ENCODE measurements around the gene EEFSEC. TPM values are rescaled to one million over a fixed set of nuclear protein-coding genes. Genes with fewer than 3 reads are reported as not detected.

EEFSEC gene
- total and polyA plus RNA-seq, 2 experiments from 2014 or later, result 4.9 to 18.7 TPM

DNA sequence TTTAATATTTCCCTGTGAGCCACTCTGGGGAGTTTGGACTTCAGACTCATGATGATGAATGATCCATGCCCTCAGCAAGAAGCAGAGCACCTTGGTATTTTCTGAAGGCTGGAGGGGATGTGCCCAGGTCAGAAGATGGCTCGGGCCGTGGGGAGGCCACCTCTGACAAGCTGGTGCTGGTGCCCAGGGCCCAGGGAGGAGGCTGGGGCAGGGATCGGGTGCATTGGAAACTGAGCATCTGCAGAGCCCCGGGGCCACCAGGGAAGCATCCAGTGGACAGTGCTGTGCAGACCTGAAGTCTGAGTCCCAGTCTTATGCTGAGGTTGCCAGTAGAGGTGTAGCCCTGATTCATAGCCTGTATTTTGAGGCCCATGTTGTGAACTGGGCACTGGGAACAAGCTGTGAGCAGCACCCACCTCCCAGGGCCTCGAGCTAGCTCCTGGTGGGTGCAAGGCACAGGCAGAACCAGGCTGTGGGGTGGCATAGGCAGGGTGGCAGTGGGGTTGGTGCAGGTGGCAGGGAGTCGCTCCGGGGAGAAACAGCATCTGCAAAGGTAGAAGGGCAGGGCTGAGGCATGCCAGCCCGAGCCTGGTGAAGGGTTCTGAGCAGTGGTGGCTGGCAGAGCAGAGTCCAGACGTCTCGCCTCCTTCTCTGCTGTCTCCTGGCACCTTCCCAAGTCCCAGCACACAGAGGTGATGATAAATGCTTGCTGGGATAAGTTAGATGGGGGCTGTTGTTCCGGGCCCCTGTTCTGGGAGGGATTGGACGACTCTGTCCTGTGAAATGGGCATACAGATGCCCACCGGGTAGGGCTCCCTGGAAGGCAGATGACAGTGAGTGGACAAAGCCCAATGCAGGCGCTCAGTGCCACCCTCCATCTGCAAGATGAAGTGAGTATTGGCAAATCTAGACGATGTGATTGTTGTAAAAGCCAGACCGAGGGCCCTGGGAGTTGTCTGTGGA is 302.8 kb downstream of the EEFSEC start:
- Histone ChIP-seq H3K79me2 (ENCODE audit: insufficient read depth) (no peaks in the 10 kb centered on the region), H3K9ac (no peak overlapping the region), H3K9me2 (ENCODE audit: insufficient read depth) (no peaks in the 10 kb centered on the region), H3K9me3 (ENCODE audit: low read depth) (no peaks in the 10 kb centered on the region), H3K4me2 (ENCODE audit: unreplicated experiment) (no peak overlapping the region), H3K27ac (no peak overlapping the region), H4K20me1 (ENCODE audit: insufficient read depth) (no peaks in the 10 kb centered on the region), H3F3A (ENCODE audit: insufficient read depth) (no peaks in the 10 kb centered on the region), H3K4me3 (no peak overlapping the region), H2AFZ (no peak overlapping the region), H3K36me3 (ENCODE audit: low read depth) (no peaks in the 10 kb centered on the region), H3K27me3 (replicated peaks; ENCODE audit: insufficient read depth) (peaks cover 20% of the 10 kb centered on the region), H3K4me1 (ENCODE audit: insufficient read depth) (no peaks in the 10 kb centered on the region)
- no peak for TF ChIP-seq EZH2 (IDR thresholded peaks at IDR 0.05; ENCODE audit: insufficient read depth, poor library complexity, severe bottlenecking)
- TF ChIP-seq EZH2phosphoT487 (IDR thresholded peaks at IDR 0.05; ENCODE audit: insufficient read depth, low read depth), result no peak
- in situ Hi-C loops (cut with MboI), result no loop called here
- WGBS, 2 experiments (ENCODE audit: low coverage in 1 of 2, low lambda C conversion rate in 2 of 2, missing lambda C conversion rate in 2 of 2), result 57 to 64% methylated on average over 15 to 16 of the region's 16 CpGs
- peak; percentile 34 for DNase-seq

DNA sequence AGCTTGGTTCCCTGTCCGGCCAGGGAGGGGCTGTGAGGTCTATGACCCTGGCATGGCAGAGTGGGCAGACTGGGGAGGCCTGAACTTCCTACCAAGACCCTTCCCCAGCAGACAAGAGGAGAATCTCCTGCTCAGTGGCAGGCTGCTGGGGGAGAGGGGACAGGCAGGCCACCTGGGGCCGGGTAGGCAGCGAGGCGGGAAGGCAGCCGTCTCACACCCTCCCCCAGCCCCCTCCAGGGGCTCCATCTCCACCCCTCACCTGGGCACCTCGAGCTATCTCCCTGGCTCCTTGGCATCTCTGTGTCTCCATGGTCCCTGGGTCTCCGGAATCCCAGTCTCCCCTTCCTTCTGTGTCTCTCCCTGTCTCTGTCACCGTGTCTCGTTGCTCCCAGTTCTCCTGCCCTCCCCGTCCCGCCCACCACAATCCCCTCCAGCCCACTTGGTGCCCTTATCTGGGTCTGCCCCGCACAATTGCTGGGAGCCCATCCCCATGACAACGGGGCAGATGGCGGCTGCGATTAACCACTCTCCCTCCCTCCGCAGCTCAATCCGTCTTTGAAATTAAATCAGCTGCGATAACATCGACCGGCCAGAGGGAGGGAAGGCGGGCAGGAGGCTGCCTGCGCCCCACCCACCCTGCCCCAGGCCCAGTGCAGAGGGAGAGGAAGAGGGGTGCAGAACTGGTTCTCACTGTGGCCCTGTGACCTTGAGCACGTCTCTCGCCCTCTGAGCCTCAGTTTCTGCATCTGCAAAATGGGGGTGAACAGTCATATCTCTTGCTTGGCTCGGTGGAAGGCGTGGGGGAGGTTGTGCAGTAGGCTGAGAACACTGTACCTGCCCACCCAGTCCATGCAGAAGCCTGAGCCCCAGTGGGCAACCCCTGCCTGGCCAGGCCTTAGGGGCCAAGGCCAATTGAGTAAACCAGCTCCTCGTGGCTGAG is 303.8 kb downstream of the EEFSEC start:
- H3K9me3 ChIP-seq (ENCODE audit: low read depth), result no peaks in the 10 kb centered on the region
- H3K4me3 ChIP-seq, result no peak overlapping the region
- H3K79me2 ChIP-seq (ENCODE audit: insufficient read depth), result no peaks in the 10 kb centered on the region
- H3K27me3 ChIP-seq (replicated peaks; ENCODE audit: insufficient read depth), result peaks cover 20% of the 10 kb centered on the region
- no peak overlapping the region for H3K9ac ChIP-seq
- H2AFZ ChIP-seq, result no peak overlapping the region
- H3K9me2 ChIP-seq (ENCODE audit: insufficient read depth), result no peaks in the 10 kb centered on the region
- in situ Hi-C loops (cut with MboI), result no loop called here
- DNase-seq, result no peak
- H3K4me2 ChIP-seq (ENCODE audit: unreplicated experiment), result no peak overlapping the region
- H3F3A ChIP-seq (ENCODE audit: insufficient read depth), result no peaks in the 10 kb centered on the region
- no peaks in the 10 kb centered on the region for H4K20me1 ChIP-seq (ENCODE audit: insufficient read depth)
- TF ChIP-seq EZH2phosphoT487 (IDR thresholded peaks at IDR 0.05; ENCODE audit: insufficient read depth, low read depth) (no peak), EZH2 (IDR thresholded peaks at IDR 0.05; ENCODE audit: insufficient read depth, poor library complexity, severe bottlenecking) (no peak)
- H3K36me3 ChIP-seq (ENCODE audit: low read depth), result no peaks in the 10 kb centered on the region
- WGBS, 2 experiments (ENCODE audit: low coverage in 1 of 2, low lambda C conversion rate in 2 of 2, missing lambda C conversion rate in 2 of 2), result 35 to 37% methylated on average over 20 to 27 of the region's 27 CpGs
- H3K27ac ChIP-seq, result no peak overlapping the region
- H3K4me1 ChIP-seq (ENCODE audit: insufficient read depth), result no peaks in the 10 kb centered on the region

DNA sequence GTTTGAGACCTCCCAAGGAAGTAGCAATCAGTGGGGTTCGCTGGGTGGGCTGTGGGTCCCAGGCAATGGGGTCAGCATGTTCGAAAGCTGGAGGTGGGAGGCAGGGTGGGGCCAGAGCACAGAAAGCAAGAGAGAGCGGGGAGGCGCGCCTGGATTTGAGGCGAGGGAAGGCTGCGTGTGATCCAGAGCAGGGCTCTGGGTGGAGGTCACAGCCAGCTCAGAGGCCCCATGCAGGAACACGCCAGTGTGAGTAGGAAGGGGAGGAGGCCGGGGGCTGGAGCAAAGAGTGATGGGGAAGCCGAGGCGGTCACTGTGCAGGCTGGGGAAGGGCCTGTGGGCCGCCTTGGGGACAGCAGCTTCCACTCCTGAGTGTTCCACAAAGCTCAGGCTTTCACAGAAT is 304.7 kb downstream of the EEFSEC start:
- H4K20me1 ChIP-seq (ENCODE audit: insufficient read depth), result no peaks in the 10 kb centered on the region
- peaks cover 20% of the 10 kb centered on the region for H3K27me3 ChIP-seq (replicated peaks; ENCODE audit: insufficient read depth)
- H3K79me2 ChIP-seq (ENCODE audit: insufficient read depth), result no peaks in the 10 kb centered on the region
- no peak overlapping the region for H3K9ac ChIP-seq
- H3F3A ChIP-seq (ENCODE audit: insufficient read depth), result no peaks in the 10 kb centered on the region
- in situ Hi-C loops (cut with MboI), result no loop called here
- no peaks in the 10 kb centered on the region for H3K4me1 ChIP-seq (ENCODE audit: insufficient read depth)
- no peak overlapping the region for H3K4me3 ChIP-seq
- DNase-seq, result no peak
- H3K27ac ChIP-seq, result no peak overlapping the region
- no peak overlapping the region for H3K4me2 ChIP-seq (ENCODE audit: unreplicated experiment)
- no peak overlapping the region for H2AFZ ChIP-seq
- WGBS, 2 experiments (ENCODE audit: low coverage in 1 of 2, low lambda C conversion rate in 2 of 2, missing lambda C conversion rate in 2 of 2), result 80 to 82% methylated on average over 12 of the region's 12 CpGs
- H3K9me3 ChIP-seq (ENCODE audit: low read depth), result no peaks in the 10 kb centered on the region
- no peaks in the 10 kb centered on the region for H3K36me3 ChIP-seq (ENCODE audit: low read depth)
- TF ChIP-seq EZH2 (IDR thresholded peaks at IDR 0.05; ENCODE audit: insufficient read depth, poor library complexity, severe bottlenecking), result no peak
- no peak for TF ChIP-seq EZH2phosphoT487 (IDR thresholded peaks at IDR 0.05; ENCODE audit: insufficient read depth, low read depth)
- H3K9me2 ChIP-seq (ENCODE audit: insufficient read depth), result no peaks in the 10 kb centered on the region

Small RNAs within 50 kb of the gene (small RNA-seq; reads per million reads assigned to genes)
- gene RNU6-823P (ENCODE audit: low read depth, low replicate concordance), result not detected

Other genes with a start within 250 kb of the EEFSEC start
- not detected in 2 replicates for gene KBTBD12, start 238.2 kb upstream of the EEFSEC start, total RNA-seq (2014; rRNA removed; shearing (Covaris generic))
- not detected in 2 replicates for gene KBTBD12, start 238.2 kb upstream of the EEFSEC start, polyA plus RNA-seq (2016; fragmentation: Nextera tagmentation; extraction: Ambion mirVana)
- 477 and 510 TPM in 2 replicates for gene SEC61A1, start 101.0 kb upstream of the EEFSEC start, total RNA-seq (2014; rRNA removed; shearing (Covaris generic))
- 362 and 387 TPM in 2 replicates for gene SEC61A1, start 101.0 kb upstream of the EEFSEC start, polyA plus RNA-seq (2016; fragmentation: Nextera tagmentation; extraction: Ambion mirVana)
- gene RUVBL1, start 29.7 kb upstream of the EEFSEC start, total RNA-seq (2014; rRNA removed; shearing (Covaris generic)), result 45.0 and 62.0 TPM in 2 replicates
- 54.4 and 59.1 TPM in 2 replicates for gene RUVBL1, start 29.7 kb upstream of the EEFSEC start, polyA plus RNA-seq (2016; fragmentation: Nextera tagmentation; extraction: Ambion mirVana)

Data from GM23248 (cell line).